Activated CD4-positive, alpha-beta T cell treated with anti-CD3 and anti-CD28 coated beads, Interleukin-2, amount 10 ng/mL, durations not matched to agents 7 days and 5 days (primary cell): ENCODE data around the gene LTBR. TPM values are rescaled to one million over a fixed set of nuclear protein-coding genes. Genes with fewer than 3 reads are reported as not detected.

Experiments
- CTCF ChIA-PET: fragments of 350-600 bp; sonication (Branson Sonifier 250); formaldehyde crosslinking; loops from one replicate; lab custom pipeline; 2021; ENCODE audit warnings: antibody characterized with exemption; lab: Charles Lee
- POLR2A ChIA-PET: fragments of 350-600 bp; sonication (Branson Sonifier 250); formaldehyde crosslinking; loops from one replicate; lab custom pipeline; 2021; ENCODE audit warnings: antibody characterized with exemption; lab: Charles Lee
- DNase-seq: peaks from one replicate; pipeline ENCODE4 v3.0.0-alpha.2; 2020
- H3K27ac Mint-ChIP-seq: one replicate; pipeline ENCODE4 v1.8.0; 2021; ENCODE audit warnings: mild to moderate bottlenecking, moderate library complexity, mixed read lengths
- H3K27me3 Mint-ChIP-seq: one replicate; pipeline ENCODE4 v1.8.0; 2021; ENCODE audit warnings: mixed read lengths
- H3K36me3 Mint-ChIP-seq: one replicate; pipeline ENCODE4 v1.8.0; 2021; ENCODE audit warnings: low read depth, mixed read lengths
- H3K4me1 Mint-ChIP-seq: one replicate; pipeline ENCODE4 v1.8.0; 2021; ENCODE audit warnings: mixed read lengths
- H3K4me3 Mint-ChIP-seq: one replicate; pipeline ENCODE4 v1.8.0; 2021; ENCODE audit warnings: mild to moderate bottlenecking, moderate library complexity, mixed read lengths
- H3K9me3 Mint-ChIP-seq: one replicate; pipeline ENCODE4 v1.8.0; 2021; ENCODE audit warnings: mixed read lengths
- total RNA-seq, 2 experiments: library from RNA; stranded (reverse); gene quantifications; one replicate each; pipeline ENCODE4 v1.2.3, GENCODE V29; 2021

Gene LTBR
- total RNA-seq, 2 experiments from 2014 or later: not detected

- Mint-ChIP-seq H3K27ac (no peak overlapping the region), H3K9me3 (no peaks in the 10 kb centered on the region), H3K4me1 (peaks cover 49% of the 10 kb centered on the region), H3K36me3 (no peaks in the 10 kb centered on the region), H3K27me3 (no peaks in the 10 kb centered on the region), H3K4me3 (no peak overlapping the region)
- DNase-seq: no peak
- CTCF ChIA-PET: interaction anchor here (0.8 to 1.6 kb wide), 6 partner anchors 10 to 44 kb away, joined by 3 to 6 read pairs (median 3); no protein-coding TSS in a partner anchor
- POLR2A ChIA-PET: no interaction called here
These were observed 9.8 kb upstream of the LTBR start for GRCh38 chr12:6374028-6374785.

- H3K27me3 Mint-ChIP-seq: no peaks in the 10 kb centered on the region
- POLR2A ChIA-PET: no interaction called here
- DNase-seq: no peak
- H3K36me3 Mint-ChIP-seq: no peaks in the 10 kb centered on the region
- CTCF ChIA-PET: interaction anchor here (0.9 to 1.6 kb wide), 5 partner anchors 10 to 45 kb away, joined by 3 to 6 read pairs (median 3); no protein-coding TSS in a partner anchor
- peaks cover 48% of the 10 kb centered on the region for H3K4me1 Mint-ChIP-seq
- H3K9me3 Mint-ChIP-seq: no peaks in the 10 kb centered on the region
- no peak overlapping the region for H3K4me3 Mint-ChIP-seq
- peak overlapping the region; percentile 50 for H3K27ac Mint-ChIP-seq
These were observed 9.2 kb upstream of the LTBR start for GRCh38 chr12:6374786-6375160.

- POLR2A ChIA-PET: no interaction called here
- peaks cover 47% of the 10 kb centered on the region for H3K4me1 Mint-ChIP-seq
- peak within 1 kb of the TSS; percentile 50 for H3K27ac Mint-ChIP-seq
- CTCF ChIA-PET: interaction anchor here (0.7 to 1.6 kb wide), 3 partner anchors 10 to 128 kb away, joined by 3 to 6 read pairs (median 4); no protein-coding TSS in a partner anchor
- peak within 1 kb of the TSS; percentile 11 for H3K4me3 Mint-ChIP-seq
- H3K27me3 Mint-ChIP-seq: no peaks in the 10 kb centered on the region
- DNase-seq: no peak
- H3K36me3 Mint-ChIP-seq: no peaks in the 10 kb centered on the region
- H3K9me3 Mint-ChIP-seq: no peaks in the 10 kb centered on the region
These were observed 8.5 kb upstream of the LTBR start, which contains the start of gene SCNN1A for GRCh38 chr12:6375269-6376078. TSS of gene SCNN1A (minus strand) at chr12:6375563. CDS start at chr12:6374783, 780 bp downstream.

DNA sequence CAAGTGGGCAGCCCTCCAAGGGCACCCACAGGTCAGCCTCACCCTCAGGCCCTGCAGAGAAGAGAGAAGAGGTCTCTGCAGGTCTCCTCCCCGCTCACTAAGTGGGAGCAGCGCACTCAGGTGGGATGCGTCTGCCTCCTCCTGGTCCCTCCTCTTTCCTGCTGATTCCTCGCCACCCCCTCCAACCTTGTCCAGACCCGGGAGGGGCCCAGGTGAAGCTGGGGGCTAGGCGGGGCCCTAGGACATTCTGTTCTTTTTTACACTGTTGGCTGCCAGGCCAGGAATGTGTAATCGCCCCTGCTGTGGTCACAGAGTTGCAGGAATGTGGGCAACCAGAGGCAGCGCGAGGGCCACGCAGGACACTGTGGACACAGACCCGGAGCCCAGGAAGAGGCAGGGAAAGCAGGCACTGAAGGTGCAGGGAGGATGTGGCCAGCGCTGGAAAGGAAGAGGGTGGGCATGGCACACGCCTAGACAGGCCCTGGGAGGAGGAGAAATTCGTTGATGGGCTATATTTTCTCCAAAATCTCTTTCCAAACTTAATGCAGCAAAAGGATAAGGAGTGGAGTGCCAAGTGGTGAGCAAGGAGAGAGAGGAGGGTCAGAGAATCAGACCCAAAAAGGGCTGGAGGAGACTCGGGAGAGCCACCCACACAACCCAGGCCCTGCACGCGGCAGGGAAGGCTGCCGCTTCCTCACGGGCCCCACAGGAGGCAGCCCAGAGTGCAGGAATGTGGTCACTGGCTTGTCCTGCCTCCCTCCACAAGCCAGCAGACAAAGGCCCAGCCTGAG lies 7.7 kb upstream of the LTBR start:
- H3K4me1 Mint-ChIP-seq: peaks cover 44% of the 10 kb centered on the region
- peaks cover 5% of the 10 kb centered on the region for H3K27me3 Mint-ChIP-seq
- H3K4me3 Mint-ChIP-seq: peak overlapping the region; percentile 11
- POLR2A ChIA-PET: no interaction called here
- H3K9me3 Mint-ChIP-seq: no peaks in the 10 kb centered on the region
- no peaks in the 10 kb centered on the region for H3K36me3 Mint-ChIP-seq
- DNase-seq: no peak
- H3K27ac Mint-ChIP-seq: peak overlapping the region; percentile 50
- CTCF ChIA-PET: no interaction called here

DNA sequence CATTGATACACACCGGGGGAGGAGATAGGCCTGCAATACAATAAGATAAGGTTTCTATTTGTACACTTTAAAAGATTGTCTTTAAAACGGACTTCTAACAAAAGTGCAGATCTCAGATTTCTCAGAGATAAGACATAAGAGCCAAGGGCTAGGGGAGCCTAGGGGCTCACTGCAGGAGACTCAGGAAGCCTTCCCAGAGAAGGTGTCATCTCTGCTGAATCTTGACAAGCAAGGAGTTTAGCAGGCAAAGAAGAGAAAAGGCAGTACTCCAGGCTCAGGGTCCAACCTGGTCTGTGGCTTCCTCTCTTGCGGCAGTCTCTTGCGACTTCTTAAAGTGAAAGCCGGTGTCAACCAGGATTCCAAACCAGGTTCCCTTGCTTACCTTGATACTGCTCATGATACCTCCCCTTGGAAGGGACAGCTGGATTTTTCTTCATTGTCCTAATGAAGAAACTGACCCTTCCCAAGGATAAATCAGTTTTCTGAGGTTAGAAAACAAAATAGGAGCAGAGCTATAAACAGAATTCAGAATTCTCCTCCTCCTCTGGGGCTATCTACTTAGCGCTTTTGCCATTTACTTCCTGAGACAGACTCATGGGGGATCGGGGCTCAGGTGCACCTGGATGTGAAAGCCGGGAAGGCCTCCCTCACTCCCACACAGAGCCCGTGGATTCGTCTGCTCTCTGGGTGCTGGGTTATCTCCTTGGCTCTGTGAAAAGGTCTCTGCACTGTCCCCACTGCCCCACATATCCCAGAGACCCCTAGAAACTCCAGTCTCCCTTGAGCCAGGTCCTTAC lies 6.9 kb upstream of the LTBR start:
- H3K27me3 Mint-ChIP-seq: peaks cover 13% of the 10 kb centered on the region
- peak; percentile 36 for DNase-seq
- H3K4me3 Mint-ChIP-seq: peak overlapping the region; percentile 6
- POLR2A ChIA-PET: no interaction called here
- peaks cover 43% of the 10 kb centered on the region for H3K4me1 Mint-ChIP-seq
- no peaks in the 10 kb centered on the region for H3K36me3 Mint-ChIP-seq
- no peak overlapping the region for H3K27ac Mint-ChIP-seq
- CTCF ChIA-PET: no interaction called here
- no peaks in the 10 kb centered on the region for H3K9me3 Mint-ChIP-seq

DNA sequence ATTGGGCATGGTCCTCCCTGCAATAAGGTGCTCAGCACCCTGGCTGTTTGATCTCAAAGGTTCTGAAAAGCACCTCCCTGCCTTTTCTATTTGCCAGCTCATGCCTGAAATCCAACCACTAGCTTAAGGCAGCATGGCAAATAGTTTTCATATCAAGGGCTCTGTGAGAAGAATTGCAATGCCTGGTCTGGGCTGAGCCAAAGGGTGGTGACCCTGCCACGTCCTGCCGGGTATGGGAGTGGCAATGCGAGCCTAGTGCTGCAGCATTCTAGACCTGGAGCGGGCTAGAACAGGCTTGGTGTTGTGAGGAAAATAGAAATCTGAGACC lies 6.3 kb upstream of the LTBR start:
- Mint-ChIP-seq H3K4me1 (peaks cover 37% of the 10 kb centered on the region), H3K27me3 (peaks cover 17% of the 10 kb centered on the region), H3K9me3 (no peaks in the 10 kb centered on the region), H3K36me3 (no peaks in the 10 kb centered on the region), H3K27ac (no peak overlapping the region), H3K4me3 (peak overlapping the region; percentile 4)
- POLR2A ChIA-PET: no interaction called here
- no peak for DNase-seq
- CTCF ChIA-PET: no interaction called here

GRCh38 chr12:6378709-6379472 lies 5.1 kb upstream of the LTBR start:
- CTCF ChIA-PET: no interaction called here

DNA sequence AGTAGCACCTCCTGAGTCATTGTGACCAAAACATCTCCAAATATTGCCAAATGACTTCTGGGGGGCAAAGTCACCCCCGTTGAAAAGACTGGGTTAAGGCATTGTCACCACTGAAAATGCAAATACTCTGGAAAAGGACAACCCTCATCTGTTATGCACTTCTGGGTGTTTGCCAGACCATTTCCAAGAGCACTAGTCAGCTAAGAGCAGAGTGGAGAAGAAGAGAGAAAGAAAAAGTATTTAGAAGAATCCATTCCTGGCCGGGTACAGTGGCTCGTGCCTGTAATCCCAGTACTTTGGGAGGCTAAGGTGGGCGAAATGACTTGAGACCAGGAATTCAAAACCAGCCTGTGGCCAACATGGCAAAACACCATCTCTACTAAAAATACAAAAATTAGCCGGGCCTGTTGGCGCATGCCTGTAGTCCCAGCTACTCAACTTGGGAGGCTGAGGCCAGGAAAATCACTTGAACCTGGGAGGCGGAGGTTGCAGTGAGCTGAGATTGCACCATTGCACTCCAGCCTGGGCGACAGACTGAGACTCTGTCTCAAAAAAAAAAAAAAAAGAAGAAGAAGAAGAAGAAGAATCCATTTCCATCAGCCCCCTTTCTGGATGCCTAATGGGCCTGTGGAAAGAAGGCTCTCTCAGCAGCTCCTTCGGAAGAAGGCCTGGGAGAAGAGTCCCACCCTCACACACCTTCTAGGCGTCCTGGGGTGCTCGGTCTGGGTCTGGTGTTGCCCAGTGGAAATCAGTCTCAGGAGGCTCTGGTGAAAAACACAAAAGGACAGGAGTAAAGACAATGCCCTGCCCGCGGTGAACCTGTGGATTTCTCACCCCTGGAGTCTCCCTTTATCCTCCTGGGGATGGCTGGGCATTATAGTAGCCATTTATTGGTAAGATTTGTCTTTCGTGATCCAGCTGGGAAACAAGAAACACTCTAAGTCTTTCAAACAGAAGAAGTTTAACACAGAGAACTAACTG lies 3.5 kb upstream of the LTBR start:
- CTCF ChIA-PET: interaction anchor here (1.4 kb wide), 1 partner anchor 12 kb away, joined by 3 read pairs; no protein-coding TSS in a partner anchor
- no peak overlapping the region for H3K4me3 Mint-ChIP-seq
- H3K36me3 Mint-ChIP-seq: no peaks in the 10 kb centered on the region
- peaks cover 30% of the 10 kb centered on the region for H3K4me1 Mint-ChIP-seq
- H3K9me3 Mint-ChIP-seq: no peaks in the 10 kb centered on the region
- DNase-seq: no peak
- peaks cover 27% of the 10 kb centered on the region for H3K27me3 Mint-ChIP-seq
- POLR2A ChIA-PET: no interaction called here
- no peak overlapping the region for H3K27ac Mint-ChIP-seq

More at GRCh38 chr12:6378709-6379472, 5.1 kb upstream of the LTBR start:
- Mint-ChIP-seq H3K27ac (no peak overlapping the region), H3K27me3 (peaks cover 22% of the 10 kb centered on the region), H3K4me3 (no peak overlapping the region), H3K36me3 (no peaks in the 10 kb centered on the region), H3K9me3 (no peaks in the 10 kb centered on the region), H3K4me1 (peaks cover 30% of the 10 kb centered on the region)
- DNase-seq: no peak
- POLR2A ChIA-PET: no interaction called here

DNA sequence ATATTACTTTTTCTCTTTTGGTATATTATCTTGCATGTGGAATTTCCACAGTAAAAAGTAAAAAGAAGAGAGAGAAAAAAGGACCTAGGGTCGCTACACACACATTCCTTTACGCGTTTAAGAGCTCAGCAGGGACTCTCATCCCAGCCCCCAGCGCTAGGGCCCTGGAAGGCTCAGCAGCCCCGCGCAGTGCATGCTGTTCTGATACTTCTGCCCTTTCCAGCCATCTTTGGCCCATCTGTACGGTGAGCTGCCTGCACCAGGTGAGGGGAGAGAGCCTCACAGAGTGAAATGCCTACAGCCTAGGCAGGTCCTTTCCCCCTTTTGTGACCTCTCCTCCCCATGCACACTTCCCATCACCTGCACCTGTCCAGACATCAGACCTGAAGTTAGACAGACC lies 1.6 kb upstream of the LTBR start:
- H3K36me3 Mint-ChIP-seq: no peaks in the 10 kb centered on the region
- H3K27me3 Mint-ChIP-seq: peaks cover 31% of the 10 kb centered on the region
- no peak for DNase-seq
- H3K27ac Mint-ChIP-seq: no peak overlapping the region
- no peak overlapping the region for H3K4me3 Mint-ChIP-seq
- no peaks in the 10 kb centered on the region for H3K9me3 Mint-ChIP-seq
- POLR2A ChIA-PET: no interaction called here
- H3K4me1 Mint-ChIP-seq: peaks cover 10% of the 10 kb centered on the region
- CTCF ChIA-PET: interaction anchor here (0.8 kb wide), 1 partner anchor 19 kb away, joined by 3 read pairs; no protein-coding TSS in a partner anchor

DNA sequence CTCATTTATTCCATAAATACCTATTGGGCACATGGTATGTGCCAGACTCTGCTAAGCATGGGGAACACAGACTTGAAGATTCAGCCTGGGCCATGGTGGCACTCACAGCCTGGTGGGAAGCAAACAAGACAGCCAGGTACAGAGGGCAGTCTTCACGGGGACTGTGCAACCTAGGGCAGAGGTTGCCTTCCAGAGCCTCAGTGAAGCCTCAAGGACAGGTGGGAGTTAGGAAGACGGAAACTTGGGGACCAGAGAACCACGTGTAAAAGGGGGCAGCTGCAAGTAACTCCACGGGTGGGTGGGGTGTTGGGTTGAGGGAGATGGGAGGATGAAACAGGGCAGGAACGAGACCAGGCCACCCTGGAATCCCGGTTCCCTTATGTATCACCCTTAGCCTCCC lies 980 bp upstream of the LTBR start:
- POLR2A ChIA-PET: interaction anchor here (0.7 kb wide), 1 partner anchor 1524 kb away, joined by 3 read pairs; no protein-coding TSS in a partner anchor

More for the DNA sequence above, 980 bp upstream of the LTBR start:
- H3K27me3 Mint-ChIP-seq: peaks cover 34% of the 10 kb centered on the region
- H3K9me3 Mint-ChIP-seq: no peaks in the 10 kb centered on the region
- H3K4me3 Mint-ChIP-seq: no peak overlapping the region
- H3K27ac Mint-ChIP-seq: no peak overlapping the region
- CTCF ChIA-PET: no interaction called here
- no peaks in the 10 kb centered on the region for H3K36me3 Mint-ChIP-seq
- peaks cover 5% of the 10 kb centered on the region for H3K4me1 Mint-ChIP-seq
- no peak for DNase-seq
